ENCODE data around the gene ITGAD. TPM values are rescaled to one million over a fixed set of nuclear protein-coding genes. Genes with fewer than 3 reads are reported as not detected.

The ITGAD gene
- total and polyA plus RNA-seq, 2 of the 8 experiments (the other 6 are each of a cell fraction or from before 2014, with no cell fraction given) = 0.06 TPM; not detected in 1

- H3K79me1 ChIP-seq (ENCODE audit: low read depth, low read length) = no peaks in the 10 kb centered on the region
- H3K23ac ChIP-seq (ENCODE audit: insufficient read length) = no peak within 1 kb of the TSS
- H2AK5ac ChIP-seq (ENCODE audit: low read depth, low read length) = no peak within 1 kb of the TSS
- H2BK5ac ChIP-seq (ENCODE audit: low read depth, low read length) = no peak within 1 kb of the TSS
- ChIA-PET CTCF (ENCODE audit: partially characterized antibody) (interaction anchor here (0.7 kb wide), 1 partner anchor 12 kb away, joined by 4 read pairs; no protein-coding TSS in a partner anchor), POLR2A (ENCODE audit: partially characterized antibody) (interaction anchor here (0.9 to 1.5 kb wide), 4 partner anchors 10 to 36 kb away, joined by 3 to 8 read pairs (median 4); partner anchors contain the start of gene RUSF1)
- peak within 1 kb of the TSS; percentile 68; the same call in 1 of the 2 replicates for H2BK12ac ChIP-seq (ENCODE audit: low read depth, low read length)
- no peak for FAIRE-seq
- H3K36me3 ChIP-seq (ENCODE audit: control insufficient read depth in 2 of 4, insufficient read depth in 4 of 4, low read length in 3 of 4) = no peaks in the 10 kb centered on the region
- H3K23me2 ChIP-seq (ENCODE audit: low read depth, low read length) = peaks cover 13% of the 10 kb centered on the region; the same call in 1 of the 2 replicates
- H3K79me2 ChIP-seq (ENCODE audit: control insufficient read depth in 1 of 2, insufficient read depth in 2 of 2, low read length in 2 of 2) = no peaks in the 10 kb centered on the region
- H4K5ac ChIP-seq (ENCODE audit: insufficient read length, low read depth, low read length) = no peak within 1 kb of the TSS
- peaks cover 0 to 3% of the 10 kb centered on the region in 2 experiments for H4K20me1 ChIP-seq (replicated peaks in 1 of 2; ENCODE audit: control insufficient read depth in 1 of 2, insufficient read depth in 2 of 2, low read length in 2 of 2)
- H3K9ac ChIP-seq (replicated peaks in 1 of 4; ENCODE audit: extremely low read depth in 1 of 4, low read depth in 3 of 4, low read length in 3 of 4) = peak within 1 kb of the TSS in 1 of 4 experiments; percentile 31; a peak in 2 of 7 replicates
- no peaks in the 10 kb centered on the region for H3K9me3 ChIP-seq (ENCODE audit: insufficient read depth in 2 of 2, low read depth in 1 of 2, low read length in 1 of 2)
- peak within 1 kb of the TSS; percentile 1 for H4K8ac ChIP-seq (ENCODE audit: extremely low read depth, insufficient read depth, low read length)
- H3K56ac ChIP-seq (replicated peaks; ENCODE audit: insufficient read length, low read depth, low read length) = no peak within 1 kb of the TSS
- H3K27ac ChIP-seq (ENCODE audit: low read depth, low read length) = no peak within 1 kb of the TSS
- no peak within 1 kb of the TSS for H3K4ac ChIP-seq (replicated peaks; ENCODE audit: insufficient read length, low read depth, low read length)
- peak within 1 kb of the TSS; percentile 54 for H2AFZ ChIP-seq (ENCODE audit: low read length)
- peak within 1 kb of the TSS; percentile 83 for H3K18ac ChIP-seq (ENCODE audit: extremely low read depth, low read length)
- H2BK15ac ChIP-seq (ENCODE audit: low read length) = peak within 1 kb of the TSS; percentile 88; the same call in 1 of the 2 replicates
- H3K27me3 ChIP-seq (replicated peaks in 1 of 4; ENCODE audit: control insufficient read depth in 3 of 4, extremely low read depth in 1 of 4, insufficient read depth in 3 of 4, low read length in 3 of 4) = peaks cover 2 to 38% (median 31%) of the 10 kb centered on the region in 4 experiments
- peaks cover 0 to 10% (median 3%) of the 10 kb centered on the region in 4 experiments; a peak in 5 of 7 replicates for H3K4me1 ChIP-seq (replicated peaks in 1 of 4; ENCODE audit: control insufficient read depth in 3 of 4, insufficient read depth in 4 of 4, low read length in 3 of 4)
- DNase-seq (ENCODE audit: low read depth in 1 of 2, low spot score in 2 of 2) = peak in 1 of 2 experiments; percentile 64
- no peak within 1 kb of the TSS for H2BK20ac ChIP-seq (ENCODE audit: low read length)
- peak within 1 kb of the TSS; percentile 85 for H4K91ac ChIP-seq (replicated peaks; ENCODE audit: insufficient read length, low read length)
- no peak within 1 kb of the TSS for H2BK120ac ChIP-seq (replicated peaks; ENCODE audit: low read depth, low read length)
- H3K14ac ChIP-seq (ENCODE audit: insufficient read length) = peak within 1 kb of the TSS; percentile 27
- peak within 1 kb of the TSS; percentile 67 to 68 for H3K4me2 ChIP-seq (ENCODE audit: insufficient read depth in 1 of 2, low read depth in 2 of 2, low read length in 2 of 2)
- H3K4me3 ChIP-seq (ENCODE audit: extremely low read depth in 1 of 4, insufficient read depth in 2 of 4, low read depth in 3 of 4, low read length in 4 of 4) = peak within 1 kb of the TSS; percentile 44 to 78 (median 62)
- 2% methylated on average over 31 of the region's 63 CpGs; no CpG with 5 or more reads in 1 of the 2 experiments for WGBS, 2 experiments (ENCODE audit: extremely low coverage in 1 of 2, insufficient coverage in 1 of 2, insufficient read length in 1 of 2, insufficient replicate concordance in 2 of 2, low coverage in 1 of 2, low lambda C conversion rate in 2 of 2, missing lambda C conversion rate in 1 of 2)
- TF ChIP-seq BRCA1 (IDR thresholded peaks at IDR 0.05; ENCODE audit: low read depth, low read length) (no peak), TAF7 (optimal IDR thresholded peaks at IDR 0.05; ENCODE audit: borderline replicate concordance, low read depth, low read length) (peak; percentile 43), USF2 (IDR thresholded peaks at IDR 0.05; ENCODE audit: low read length) (no peak), RBBP5 (IDR thresholded peaks at IDR 0.05; ENCODE audit: borderline replicate concordance, low read depth, low read length) (peak; percentile 65; the same call in 1 of the 2 replicates), PHF8 (conservative IDR thresholded peaks at IDR 0.05; ENCODE audit: low read depth, low read length) (0 out of 2 replicates have a peak, but pooled peaks have one; percentile 40), EP300 (IDR thresholded peaks at IDR 0.05; ENCODE audit: borderline replicate concordance in 1 of 2, low read depth in 2 of 2, low read length in 2 of 2) (no peak), KDM4A (IDR thresholded peaks at IDR 0.05; ENCODE audit: low read depth, low read length, severe bottlenecking) (peak; percentile 31), POU5F1 (IDR thresholded peaks at IDR 0.05; ENCODE audit: low read depth, low read length) (no peak)
These were observed 79.0 kb downstream of the ITGAD start, which contains the start of gene TGFB1I1 for GRCh38 chr16:31471875-31472708. TSS of gene TGFB1I1 (plus strand) at chr16:31472152. CDS start at chr16:31472189, 37 bp downstream.

Data from H1 (cell line).